ENCODE measurements around the gene ZNF444. TPM values are rescaled to one million over a fixed set of nuclear protein-coding genes. Genes with fewer than 3 reads are reported as not detected.

ZNF444 gene
- total and polyA plus RNA-seq, 9 donors: 7.3 to 48.2 (median 35.2) TPM

DNA sequence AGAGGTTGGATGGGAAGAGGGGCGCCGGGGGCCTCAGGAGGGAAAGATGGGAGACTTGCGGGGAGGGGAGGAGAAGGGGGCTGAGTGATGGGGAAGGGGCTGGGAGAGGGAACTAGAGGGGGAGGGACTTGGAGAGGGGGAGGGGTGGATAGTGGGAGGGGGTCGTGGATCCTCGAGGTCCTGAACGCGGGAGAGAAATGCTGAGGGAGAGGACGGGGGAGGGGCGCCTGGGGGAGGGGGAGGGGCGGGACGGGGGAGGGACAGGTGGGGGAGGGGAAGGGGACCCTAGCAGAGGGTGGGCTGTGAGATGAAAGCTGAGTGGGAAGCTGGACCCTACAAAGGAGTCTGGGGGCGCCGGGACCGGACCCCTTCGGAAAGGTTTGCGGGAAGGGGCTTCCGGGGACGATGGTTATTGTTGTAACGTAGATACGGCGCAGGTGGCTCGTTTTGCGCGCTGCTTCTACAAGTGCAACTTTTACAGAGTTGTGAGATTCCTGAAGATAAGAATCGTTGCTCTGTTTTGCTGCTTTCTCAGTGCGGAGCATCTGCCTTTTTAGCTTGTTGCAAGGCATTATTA, 418 bp downstream of the ZNF444 start:
- intact Hi-C loops (cut with DNase I): loop anchor here in 2 of 4 donors (2.0 to 10.0 kb wide), 3 partner anchors 21 to 163 kb away; partner anchors contain the start of gene ZNF787 (in 1 of the 2)
- H3K27me3 ChIP-seq: no peaks in the 10 kb centered on the region
- H3K9me3 ChIP-seq: no peaks in the 10 kb centered on the region
- DNase-seq: peak in 2 of 5 donors; percentile 41 to 57
- no peak for TF ChIP-seq CTCF (IDR thresholded peaks at IDR 0.05)
- no peak for TF ChIP-seq EP300 (IDR thresholded peaks at IDR 0.05)
- no peak for TF ChIP-seq POLR2A (IDR thresholded peaks at IDR 0.05)
- H3K4me1 ChIP-seq (ENCODE audit: insufficient read depth): peaks cover 4% of the 10 kb centered on the region
- no peaks in the 10 kb centered on the region for H3K36me3 ChIP-seq
- 0 to 2% (median 1%) methylated on average over 25 of the region's 26 CpGs for WGBS, 3 donors
- H3K4me3 ChIP-seq: peak overlapping the region; percentile 65
- peak overlapping the region; percentile 57 to 90 for H3K27ac ChIP-seq

GRCh38 chr19:56142087-56142787, 1.1 kb downstream of the ZNF444 start:
- peak overlapping the region in 1 of 2 donors; percentile 90 for H3K27ac ChIP-seq
- H3K27me3 ChIP-seq: no peaks in the 10 kb centered on the region
- WGBS, 3 donors: 58 to 60% (median 58%) methylated on average over 17 of the region's 17 CpGs
- H3K36me3 ChIP-seq: no peaks in the 10 kb centered on the region
- H3K4me3 ChIP-seq: peak overlapping the region; percentile 65
- intact Hi-C loops (cut with DNase I): loop anchor here in 2 of 4 donors (5.0 to 10.0 kb wide), 2 partner anchors 35 to 163 kb away; no protein-coding TSS in a partner anchor
- H3K4me1 ChIP-seq (ENCODE audit: insufficient read depth): peaks cover 10% of the 10 kb centered on the region
- no peak for TF ChIP-seq POLR2A (IDR thresholded peaks at IDR 0.05)
- TF ChIP-seq EP300 (IDR thresholded peaks at IDR 0.05): no peak
- no peak for TF ChIP-seq CTCF (IDR thresholded peaks at IDR 0.05)
- no peak for DNase-seq
- no peaks in the 10 kb centered on the region for H3K9me3 ChIP-seq

- no peak for DNase-seq
- Histone ChIP-seq H3K4me1 (ENCODE audit: insufficient read depth) (peaks cover 14% of the 10 kb centered on the region), H3K27ac (no peak overlapping the region), H3K4me3 (no peak overlapping the region), H3K9me3 (no peaks in the 10 kb centered on the region), H3K36me3 (no peaks in the 10 kb centered on the region), H3K27me3 (no peaks in the 10 kb centered on the region)
- TF ChIP-seq POLR2A (IDR thresholded peaks at IDR 0.05) (no peak), CTCF (IDR thresholded peaks at IDR 0.05) (no peak)
- WGBS, 3 donors: 79 to 88% (median 80%) methylated on average over 4 of the region's 4 CpGs
- intact Hi-C loops (cut with DNase I): loop anchor here in 2 of 4 donors (5.0 to 10.0 kb wide), 2 partner anchors 36 to 162 kb away; no protein-coding TSS in a partner anchor
Measured at GRCh38 chr19:56142897-56143434, 1.9 kb downstream of the ZNF444 start.

GRCh38 chr19:56144376-56144775, 3.3 kb downstream of the ZNF444 start:
- intact Hi-C loops (cut with DNase I): loop anchor here in 2 of 4 donors (5.0 to 10.0 kb wide), 2 partner anchors 37 to 160 kb away; no protein-coding TSS in a partner anchor
- 81 to 88% (median 86%) methylated on average over 6 of the region's 6 CpGs for WGBS, 3 donors
- Histone ChIP-seq H3K27me3 (no peaks in the 10 kb centered on the region), H3K27ac (no peak overlapping the region), H3K4me3 (no peak overlapping the region), H3K36me3 (no peaks in the 10 kb centered on the region), H3K9me3 (no peaks in the 10 kb centered on the region), H3K4me1 (ENCODE audit: insufficient read depth) (peaks cover 14% of the 10 kb centered on the region)
- TF ChIP-seq EP300 (IDR thresholded peaks at IDR 0.05) (no peak), POLR2A (IDR thresholded peaks at IDR 0.05) (no peak), CTCF (IDR thresholded peaks at IDR 0.05) (no peak)
- DNase-seq: no peak
